ENCODE data around the gene ZNF532.

ZNF532 gene

GRCh38 chr18:58862356-58862755 is 2.3 kb upstream of the ZNF532 start:
- DNase-seq (ENCODE audit: low read depth in 1 of 2, low spot score in 1 of 2), result no peak
- Histone ChIP-seq H3K4me3 (replicated peaks; ENCODE audit: insufficient read depth, low read length) (no peak overlapping the region), H3K27ac (replicated peaks) (no peak overlapping the region), H3K27me3 (ENCODE audit: insufficient read depth, poor library complexity, severe bottlenecking) (peaks cover 63% of the 10 kb centered on the region)
- no peak for TF ChIP-seq SPI1 (IDR thresholded peaks at IDR 0.05; ENCODE audit: borderline replicate concordance, low read depth)
- no peak for TF ChIP-seq GABPA (IDR thresholded peaks at IDR 0.05; ENCODE audit: low read depth)
- no peak for TF ChIP-seq CTCF (IDR thresholded peaks at IDR 0.05; ENCODE audit: insufficient read depth, low read length)
- no peak for TF ChIP-seq REST (IDR thresholded peaks at IDR 0.05; ENCODE audit: insufficient replicate concordance, low read depth)
- no peak for TF ChIP-seq POLR2AphosphoS5 (IDR thresholded peaks at IDR 0.05; ENCODE audit: low read depth)

DNA sequence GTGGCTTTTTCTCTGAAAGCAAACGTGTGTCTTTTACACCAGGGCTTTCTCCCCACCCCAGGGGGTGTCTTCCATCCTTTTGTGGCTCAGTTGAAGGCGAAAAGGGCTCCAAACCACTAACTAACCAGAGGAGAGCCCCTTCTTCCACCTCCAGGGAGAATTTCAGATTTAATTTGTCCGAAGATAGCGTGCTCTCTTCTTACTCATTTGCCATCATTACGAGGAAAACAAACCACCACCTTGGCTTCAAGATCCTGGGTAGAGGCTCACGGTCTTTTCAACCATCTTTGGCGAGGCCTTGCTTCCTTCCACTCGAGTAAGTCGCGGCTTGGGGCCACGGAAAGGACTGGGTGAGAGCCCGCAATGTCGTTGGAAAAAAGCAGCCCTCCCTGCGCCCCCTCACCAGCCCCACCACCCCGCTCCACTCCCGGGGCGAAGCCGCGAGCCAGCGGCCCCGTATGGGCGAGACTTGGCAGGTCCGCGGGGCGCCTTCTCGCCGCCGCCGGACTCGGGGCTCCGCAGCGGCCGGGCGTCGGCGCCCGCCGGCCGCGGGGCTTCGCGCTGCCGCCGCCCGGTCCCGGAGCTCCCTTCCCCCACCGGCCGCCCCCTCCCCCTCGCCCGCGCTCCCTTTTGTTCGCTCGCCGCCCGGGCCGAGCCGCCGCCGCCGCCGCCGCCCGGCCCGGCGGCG is 1.7 kb upstream of the ZNF532 start:
- DNase-seq (ENCODE audit: low read depth in 1 of 2, low spot score in 1 of 2), result no peak
- H3K4me3 ChIP-seq (replicated peaks; ENCODE audit: insufficient read depth, low read length), result no peak overlapping the region
- no peak for TF ChIP-seq SPI1 (IDR thresholded peaks at IDR 0.05; ENCODE audit: borderline replicate concordance, low read depth)
- no peak for TF ChIP-seq REST (IDR thresholded peaks at IDR 0.05; ENCODE audit: insufficient replicate concordance, low read depth)
- no peak for TF ChIP-seq GABPA (IDR thresholded peaks at IDR 0.05; ENCODE audit: low read depth)
- TF ChIP-seq CTCF (IDR thresholded peaks at IDR 0.05; ENCODE audit: insufficient read depth, low read length), result no peak
- no peak for TF ChIP-seq POLR2AphosphoS5 (IDR thresholded peaks at IDR 0.05; ENCODE audit: low read depth)
- H3K27me3 ChIP-seq (ENCODE audit: insufficient read depth, poor library complexity, severe bottlenecking), result peaks cover 64% of the 10 kb centered on the region
- no peak overlapping the region for H3K27ac ChIP-seq (replicated peaks)

DNA sequence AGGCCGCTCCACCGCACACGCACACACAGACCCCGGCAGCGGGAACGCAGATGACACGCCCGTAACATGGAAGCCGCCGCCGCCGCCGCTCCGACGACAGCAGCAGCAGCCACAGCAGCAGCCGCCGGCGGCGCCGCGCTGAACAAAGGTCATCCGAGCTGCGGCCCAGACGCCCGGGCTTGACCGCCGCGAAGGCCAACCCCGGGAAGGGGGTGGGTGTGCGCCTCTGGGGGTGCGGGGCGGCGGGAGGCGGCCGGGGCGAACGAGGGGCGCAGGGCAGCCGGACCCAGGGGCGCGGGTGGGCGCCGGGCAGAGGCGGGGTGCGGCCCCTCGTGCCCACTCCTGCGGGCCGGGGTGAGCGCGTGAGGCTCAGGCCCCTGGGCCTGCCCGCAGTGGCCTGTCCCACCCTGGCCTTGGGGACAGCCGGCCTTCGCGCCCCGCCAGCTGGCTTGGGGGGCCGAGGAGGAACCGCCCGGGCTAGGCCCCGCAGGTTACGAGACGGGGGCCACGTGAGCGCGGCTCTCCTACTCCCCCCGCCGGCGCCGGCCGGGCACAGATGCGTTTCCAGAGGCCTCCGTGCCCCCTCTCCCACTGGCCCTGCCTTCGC is 1.0 kb upstream of the ZNF532 start:
- peaks cover 64% of the 10 kb centered on the region for H3K27me3 ChIP-seq (ENCODE audit: insufficient read depth, poor library complexity, severe bottlenecking)
- no peak overlapping the region for H3K4me3 ChIP-seq (replicated peaks; ENCODE audit: insufficient read depth, low read length)
- no peak overlapping the region for H3K27ac ChIP-seq (replicated peaks)
- DNase-seq (ENCODE audit: low read depth in 1 of 2, low spot score in 1 of 2), result peak in 1 of 2 experiments; percentile 13
- no peak for TF ChIP-seq CTCF (IDR thresholded peaks at IDR 0.05; ENCODE audit: insufficient read depth, low read length)
- TF ChIP-seq SPI1 (IDR thresholded peaks at IDR 0.05; ENCODE audit: borderline replicate concordance, low read depth), result no peak
- TF ChIP-seq POLR2AphosphoS5 (IDR thresholded peaks at IDR 0.05; ENCODE audit: low read depth), result no peak
- TF ChIP-seq REST (IDR thresholded peaks at IDR 0.05; ENCODE audit: insufficient replicate concordance, low read depth), result no peak
- no peak for TF ChIP-seq GABPA (IDR thresholded peaks at IDR 0.05; ENCODE audit: low read depth)

All from HL-60 (cell line).